OCI-LY1 (cell line): ENCODE results near the gene LAMTOR2.

Experiments used
- H2AFZ ChIP-seq: fragments of 200-600 bp; sonication (generic), shearing (Covaris generic); 2 replicates; pipeline ENCODE4 v1.6.0; 2014; ENCODE audit warnings: antibody characterized with exemption, mild to moderate bottlenecking, low read length
- H3F3A ChIP-seq: fragments of 200-600 bp; sonication (generic), shearing (Covaris generic); 2 replicates; pipeline ENCODE4 v1.6.0; 2014; ENCODE audit warnings: mild to moderate bottlenecking, antibody characterized with exemption, low read length, moderate library complexity; ENCODE audit not compliant: insufficient read depth
- H3K27ac ChIP-seq: fragments of 200-600 bp; sonication (generic); 2 replicates; pipeline ENCODE4 v1.5.1; 2014; ENCODE audit warnings: low read length, mixed run types, mild to moderate bottlenecking, low read depth; ENCODE audit not compliant: poor library complexity, severe bottlenecking
- H3K27me3 ChIP-seq: fragments of 200-600 bp; sonication (generic); 2 replicates; pipeline ENCODE4 v1.6.0; 2014; ENCODE audit warnings: antibody characterized with exemption, mild to moderate bottlenecking, low read length, moderate library complexity; ENCODE audit not compliant: insufficient read depth
- H3K36me3 ChIP-seq: fragments of 200-600 bp; sonication (generic); 2 replicates; pipeline ENCODE4 v1.6.1; 2014; ENCODE audit warnings: mild to moderate bottlenecking, antibody characterized with exemption, low read length, moderate library complexity, mixed read lengths; ENCODE audit not compliant: insufficient read depth
- H3K4me1 ChIP-seq: fragments of 200-600 bp; sonication (generic); 2 replicates; pipeline ENCODE4 v1.5.1; 2014; ENCODE audit warnings: mild to moderate bottlenecking, low read length, moderate library complexity; ENCODE audit not compliant: insufficient read depth, severe bottlenecking
- H3K4me2 ChIP-seq: fragments of 200-600 bp; sonication (generic), shearing (Covaris generic); 2 replicates; pipeline ENCODE4 v1.6.1; 2014; ENCODE audit warnings: low read length
- H3K4me3 ChIP-seq: fragments of 200-600 bp; sonication (generic); 2 replicates; pipeline ENCODE4 v1.5.1; 2014; ENCODE audit warnings: low read length, low read depth, mild to moderate bottlenecking, mixed read lengths; ENCODE audit not compliant: poor library complexity, severe bottlenecking
- H3K79me2 ChIP-seq: fragments of 200-600 bp; shearing (Covaris generic); 2 replicates; pipeline ENCODE4 v1.6.1; 2016; ENCODE audit warnings: mixed run types, low read length, mixed read lengths; ENCODE audit not compliant: insufficient read depth
- H3K9ac ChIP-seq: fragments of 200-600 bp; sonication (generic), shearing (Covaris generic); 2 replicates; pipeline ENCODE4 v1.6.1; 2014; ENCODE audit warnings: mild to moderate bottlenecking, low read length, mixed read lengths
- H3K9me2 ChIP-seq: fragments of 200-600 bp; sonication (generic), shearing (Covaris generic); 2 replicates; pipeline ENCODE4 v1.6.1; 2014; ENCODE audit warnings: low read depth, mild to moderate bottlenecking, low read length, mixed read lengths
- H3K9me3 ChIP-seq: fragments of 200-600 bp; shearing (Covaris generic); 2 replicates; pipeline ENCODE4 v1.6.1; 2014; ENCODE audit warnings: low read length, mixed read lengths
- H4K20me1 ChIP-seq: fragments of 200-600 bp; sonication (generic), shearing (Covaris generic); 2 replicates; pipeline ENCODE4 v1.6.0; 2016; ENCODE audit warnings: mild to moderate bottlenecking, low read length; ENCODE audit not compliant: insufficient read depth
- EZH2 ChIP-seq: fragments of 200-600 bp; sonication (generic), shearing (Covaris generic); IDR thresholded peaks from 2 replicates; pipeline ENCODE4 v1.8.0; 2017; ENCODE audit warnings: borderline replicate concordance, mixed run types, mild to moderate bottlenecking, antibody characterized with exemption, low read length, moderate library complexity, mixed read lengths
- TF ChIP-seq, protein P1 (sequence below): fragments of 200-600 bp; sonication (generic), shearing (Covaris generic); IDR thresholded peaks from 2 replicates; pipeline ENCODE4 v1.5.1; 2017; ENCODE audit warnings: mild to moderate bottlenecking, antibody characterized with exemption, low read length, moderate library complexity, mixed read lengths

Gene LAMTOR2

DNA sequence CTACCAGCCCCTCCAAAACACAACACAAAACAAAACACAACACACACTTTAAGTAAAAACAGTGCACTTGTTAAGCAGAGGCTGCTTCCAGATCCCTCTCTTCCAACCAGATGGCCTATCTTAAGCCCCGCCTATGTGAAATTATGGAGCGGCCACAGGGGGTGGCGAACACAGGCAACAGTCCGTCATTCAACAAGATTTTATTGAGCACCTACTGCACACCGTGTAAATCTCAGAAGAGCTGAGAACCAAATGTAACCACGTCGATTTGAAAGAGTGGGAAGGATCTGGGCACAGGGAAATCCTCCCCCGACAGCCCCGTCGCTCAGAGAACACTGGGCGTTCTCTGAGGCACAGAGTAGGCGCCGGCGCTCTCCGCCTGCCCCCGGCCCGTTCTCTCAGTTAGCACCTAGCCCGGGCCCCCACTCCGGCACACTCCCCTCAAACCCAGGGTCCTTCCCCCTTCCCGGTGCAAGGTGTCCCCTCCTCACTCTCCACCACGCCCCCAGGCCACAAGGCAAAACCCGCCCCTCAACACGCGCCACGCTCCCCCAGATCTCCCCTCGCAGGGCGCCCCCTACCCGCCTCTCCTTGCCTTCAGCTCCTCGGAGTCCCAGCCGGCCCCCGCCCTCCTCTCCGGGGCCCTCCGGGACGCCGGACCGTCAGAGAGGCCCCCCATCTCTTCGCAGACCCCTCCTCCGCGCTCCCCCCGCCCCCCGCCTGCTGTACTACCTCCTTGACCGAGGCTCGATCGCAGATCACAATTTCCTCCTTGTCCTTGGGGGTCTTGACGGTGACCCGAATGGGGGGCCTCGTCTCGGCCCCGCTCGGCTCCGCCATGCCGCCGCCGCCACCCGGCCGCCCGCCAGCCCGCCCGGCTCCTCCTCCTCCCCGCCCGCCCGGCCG lies 1.5 kb upstream of the LAMTOR2 start:
- TF ChIP-seq, protein P1, sequence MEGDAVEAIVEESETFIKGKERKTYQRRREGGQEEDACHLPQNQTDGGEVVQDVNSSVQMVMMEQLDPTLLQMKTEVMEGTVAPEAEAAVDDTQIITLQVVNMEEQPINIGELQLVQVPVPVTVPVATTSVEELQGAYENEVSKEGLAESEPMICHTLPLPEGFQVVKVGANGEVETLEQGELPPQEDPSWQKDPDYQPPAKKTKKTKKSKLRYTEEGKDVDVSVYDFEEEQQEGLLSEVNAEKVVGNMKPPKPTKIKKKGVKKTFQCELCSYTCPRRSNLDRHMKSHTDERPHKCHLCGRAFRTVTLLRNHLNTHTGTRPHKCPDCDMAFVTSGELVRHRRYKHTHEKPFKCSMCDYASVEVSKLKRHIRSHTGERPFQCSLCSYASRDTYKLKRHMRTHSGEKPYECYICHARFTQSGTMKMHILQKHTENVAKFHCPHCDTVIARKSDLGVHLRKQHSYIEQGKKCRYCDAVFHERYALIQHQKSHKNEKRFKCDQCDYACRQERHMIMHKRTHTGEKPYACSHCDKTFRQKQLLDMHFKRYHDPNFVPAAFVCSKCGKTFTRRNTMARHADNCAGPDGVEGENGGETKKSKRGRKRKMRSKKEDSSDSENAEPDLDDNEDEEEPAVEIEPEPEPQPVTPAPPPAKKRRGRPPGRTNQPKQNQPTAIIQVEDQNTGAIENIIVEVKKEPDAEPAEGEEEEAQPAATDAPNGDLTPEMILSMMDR = peak; percentile 48; the same call in 1 of the 2 replicates
- no peak for TF ChIP-seq EZH2
- Histone ChIP-seq H2AFZ (no peak overlapping the region), H3K4me3 (peak overlapping the region; percentile 73), H3K79me2 (no peaks in the 10 kb centered on the region), H3K27me3 (no peaks in the 10 kb centered on the region), H3K9me3 (no peaks in the 10 kb centered on the region), H3K9ac (peak overlapping the region; percentile 87), H3K4me1 (peaks cover 16% of the 10 kb centered on the region), H3K9me2 (no peaks in the 10 kb centered on the region), H3K4me2 (peak overlapping the region; percentile 71), H3F3A (no peaks in the 10 kb centered on the region), H3K36me3 (peaks cover 24% of the 10 kb centered on the region; the same call in 1 of the 2 replicates), H4K20me1 (no peaks in the 10 kb centered on the region), H3K27ac (peak overlapping the region; percentile 35)

DNA sequence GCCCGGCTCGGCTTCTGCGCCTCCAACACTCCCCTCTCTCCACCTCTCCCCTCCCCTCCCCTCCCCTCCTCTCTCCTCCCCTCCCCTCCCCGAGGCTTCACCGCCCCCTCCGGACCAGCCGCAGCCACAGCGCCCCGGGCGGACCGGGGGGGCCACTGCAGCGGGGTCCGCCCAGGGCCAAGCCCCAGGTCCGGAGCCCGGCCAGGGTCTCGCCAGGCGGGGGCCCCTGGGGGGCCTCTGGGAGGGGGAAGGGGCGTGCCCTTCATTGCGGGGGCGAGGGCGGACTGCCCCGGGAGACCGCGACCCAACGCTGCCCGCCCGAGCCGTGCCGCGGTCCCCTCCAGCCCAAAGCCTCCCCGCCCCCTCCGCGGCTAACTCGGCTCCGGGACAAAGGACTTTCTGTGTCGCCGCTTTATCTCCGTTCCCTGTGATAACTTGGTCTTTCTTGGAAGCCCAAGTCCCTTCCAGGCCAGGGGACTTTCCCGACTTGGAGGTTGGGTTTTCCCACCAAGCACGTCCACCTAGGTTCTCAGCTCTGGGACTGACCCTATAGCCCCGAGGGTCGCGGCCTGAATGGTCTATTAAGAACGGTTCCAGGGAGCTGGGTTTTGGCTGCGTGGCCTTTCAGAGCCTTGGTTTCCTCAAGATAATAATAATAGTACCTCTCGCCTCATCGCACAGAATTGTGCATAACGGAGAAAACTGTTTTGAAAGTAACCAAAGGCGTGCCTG lies 648 bp upstream of the LAMTOR2 start, which contains the start of gene UBQLN4:
Gene UBQLN4, minus strand, starts transcription at position 31 of the 732 bp plus-strand sequence. CDS start 97 bp downstream, outside the sequence.
- Histone ChIP-seq H3K79me2 (no peaks in the 10 kb centered on the region), H3K9me3 (no peaks in the 10 kb centered on the region), H4K20me1 (no peaks in the 10 kb centered on the region), H3K27me3 (no peaks in the 10 kb centered on the region), H3F3A (no peaks in the 10 kb centered on the region), H3K4me2 (peak within 1 kb of the TSS; percentile 77), H3K36me3 (peaks cover 22% of the 10 kb centered on the region; the same call in 1 of the 2 replicates), H3K9ac (peak within 1 kb of the TSS; percentile 87), H3K4me1 (peaks cover 16% of the 10 kb centered on the region), H2AFZ (no peak within 1 kb of the TSS), H3K27ac (peak within 1 kb of the TSS; percentile 82), H3K4me3 (peak within 1 kb of the TSS; percentile 73), H3K9me2 (no peaks in the 10 kb centered on the region)
- TF ChIP-seq, protein P1 = peak; percentile 28
- no peak for TF ChIP-seq EZH2

DNA sequence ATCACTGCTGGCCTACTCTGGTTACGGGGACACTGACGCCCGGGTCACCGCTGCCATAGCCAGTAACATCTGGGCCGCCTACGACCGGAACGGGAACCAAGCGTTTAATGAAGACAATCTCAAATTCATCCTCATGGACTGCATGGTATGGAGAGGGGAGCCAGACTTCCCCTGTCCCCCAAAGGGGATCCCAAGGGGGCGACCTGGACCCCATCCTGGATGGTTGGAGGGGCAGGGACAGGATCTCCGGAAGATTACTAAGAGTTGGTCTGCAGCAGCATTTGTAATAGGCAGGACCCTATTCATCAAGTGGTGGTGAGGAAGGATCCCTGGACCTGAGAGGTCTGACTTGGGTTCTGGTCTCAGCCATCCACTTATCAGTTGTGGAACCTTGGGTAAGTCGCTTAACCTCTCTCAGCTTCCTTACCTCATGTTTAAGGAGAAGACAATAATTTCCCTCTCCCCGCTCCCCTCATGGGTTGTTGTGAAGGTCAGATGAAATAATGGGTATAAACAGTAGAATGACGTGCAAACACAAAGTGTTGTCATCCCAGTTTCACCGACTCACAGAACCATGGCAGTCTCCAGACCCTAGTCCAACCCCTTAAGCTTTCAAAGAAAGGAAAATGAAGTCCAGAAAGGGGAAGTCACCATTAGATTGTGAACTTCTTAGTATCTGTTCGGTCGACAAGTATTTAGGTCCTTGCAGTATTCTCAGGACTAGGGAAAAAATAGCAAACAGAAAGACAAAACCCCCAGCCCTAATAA lies 883 bp downstream of the LAMTOR2 start:
- Histone ChIP-seq H3K4me1 (peaks cover 16% of the 10 kb centered on the region), H2AFZ (no peak overlapping the region), H3K4me2 (peak overlapping the region; percentile 77), H3K9me2 (no peaks in the 10 kb centered on the region), H3F3A (no peaks in the 10 kb centered on the region), H3K9me3 (no peaks in the 10 kb centered on the region), H3K4me3 (peak overlapping the region; percentile 73), H3K27me3 (no peaks in the 10 kb centered on the region), H3K27ac (peak overlapping the region; percentile 23), H4K20me1 (no peaks in the 10 kb centered on the region), H3K9ac (peak overlapping the region; percentile 76), H3K36me3 (peaks cover 9% of the 10 kb centered on the region; the same call in 1 of the 2 replicates), H3K79me2 (no peaks in the 10 kb centered on the region)
- TF ChIP-seq, protein P1 = no peak
- no peak for TF ChIP-seq EZH2
